H1 (cell line): ENCODE results near the gene MAML3. TPM values are rescaled to one million over a fixed set of nuclear protein-coding genes. Genes with fewer than 3 reads are reported as not detected.

ENCODE experiments used
- CTCF ChIA-PET: fragments of 300-600 bp; sonication (Branson Sonifier 250); formaldehyde crosslinking; loops from one replicate; lab custom pipeline; 2021; ENCODE audit not compliant: partially characterized antibody; lab: Charles Lee
- POLR2A ChIA-PET: fragments of 300-600 bp; sonication (Branson Sonifier 250); formaldehyde crosslinking; loops from one replicate; lab custom pipeline; 2021; ENCODE audit warnings: inconsistent platforms; ENCODE audit not compliant: partially characterized antibody; lab: Charles Lee
- DNase-seq, 2 experiments: peaks; one replicate each; pipeline versions ENCODE4 v3.0.0 to v3.0.0-alpha.2; 2010 to 2022; ENCODE audit warnings: low spot score in 2 of 2, low read depth in 1 of 2, mixed read lengths in 1 of 2
- FAIRE-seq: peaks from 2 replicates; lab custom pipeline; 2011; peaks lifted over from hg19 to GRCh38; lab: Jason Lieb, UNC
- H2AFZ ChIP-seq: 2 replicates; pipeline ENCODE4 v1.8.1; 2012; ENCODE audit warnings: low read length, inconsistent platforms
- H2AK5ac ChIP-seq: 2 replicates; pipeline ENCODE4 v1.6.1; 2013; ENCODE audit warnings: low read depth, low read length
- H2BK120ac ChIP-seq: replicated peaks from 2 replicates; pipeline ENCODE3; 2013; ENCODE audit warnings: low read depth, low read length, inconsistent platforms
- H2BK12ac ChIP-seq: 2 replicates; pipeline ENCODE4 v1.6.1; 2013; ENCODE audit warnings: low read depth, low read length
- H2BK15ac ChIP-seq: 2 replicates; pipeline ENCODE4 v1.6.1; 2013; ENCODE audit warnings: low read length
- H2BK20ac ChIP-seq: 2 replicates; pipeline ENCODE4 v1.6.1; 2013; ENCODE audit warnings: low read length
- H2BK5ac ChIP-seq: 2 replicates; pipeline ENCODE4 v1.6.1; 2013; ENCODE audit warnings: low read depth, low read length
- H3K14ac ChIP-seq: 2 replicates; pipeline ENCODE4 v1.6.1; 2013; ENCODE audit warnings: inconsistent platforms; ENCODE audit not compliant: insufficient read length
- H3K18ac ChIP-seq: 2 replicates; pipeline ENCODE4 v1.6.1; 2013; ENCODE audit warnings: low read length; ENCODE audit errors: extremely low read depth
- H3K23ac ChIP-seq: 2 replicates; pipeline ENCODE4 v1.6.1; 2013; ENCODE audit warnings: inconsistent platforms; ENCODE audit not compliant: insufficient read length
- H3K23me2 ChIP-seq: 2 replicates; pipeline ENCODE4 v1.6.1; 2013; ENCODE audit warnings: low read depth, low read length
- H3K27ac ChIP-seq: 2 replicates; pipeline ENCODE4 v1.6.1; 2011; ENCODE audit warnings: low read depth, low read length, inconsistent platforms
- H3K27me3 ChIP-seq, 4 experiments: replicated peaks in 1 of 4; 1 replicate in 1 of 4; 2 replicates in 3 of 4; pipeline versions ENCODE4 v1.6.1 to v1.8.1; 2011 to 2013; ENCODE audit warnings: low read length in 3 of 4, mild to moderate bottlenecking in 3 of 4, inconsistent platforms in 2 of 4, mixed read lengths in 2 of 4, moderate library complexity in 1 of 4; ENCODE audit not compliant: control insufficient read depth in 3 of 4, insufficient read depth in 3 of 4; ENCODE audit errors: extremely low read depth in 1 of 4
- H3K36me3 ChIP-seq, 4 experiments: 2 replicates each; pipeline versions ENCODE4 v1.6.1 to v1.8.1; 2011 to 2013; ENCODE audit warnings: mild to moderate bottlenecking in 4 of 4, low read length in 3 of 4, moderate library complexity in 2 of 4, control low read depth in 1 of 4, inconsistent platforms in 1 of 4; ENCODE audit not compliant: insufficient read depth in 4 of 4, control insufficient read depth in 2 of 4
- H3K4ac ChIP-seq: replicated peaks from 2 replicates; pipeline ENCODE3; 2013; ENCODE audit warnings: low read length, low read depth, mixed read lengths, inconsistent platforms; ENCODE audit not compliant: insufficient read length
- H3K4me1 ChIP-seq, 4 experiments: replicated peaks in 1 of 4; 1 replicate in 1 of 4; 2 replicates in 3 of 4; pipeline versions ENCODE4 v1.6.1 to v1.8.1; 2011 to 2013; ENCODE audit warnings: low read length in 3 of 4, inconsistent platforms in 2 of 4, mixed read lengths in 1 of 4; ENCODE audit not compliant: insufficient read depth in 4 of 4, control insufficient read depth in 3 of 4
- H3K4me2 ChIP-seq, 2 experiments: 2 replicates each; pipeline versions ENCODE4 v1.6.1 to v1.8.1; 2011 to 2013; ENCODE audit warnings: low read depth in 2 of 2, low read length in 2 of 2, control low read depth in 1 of 2, inconsistent platforms in 1 of 2, mild to moderate bottlenecking in 1 of 2; ENCODE audit not compliant: insufficient read depth in 1 of 2
- H3K4me3 ChIP-seq, 4 experiments: fragments of 200-600, 300-600 bp in 1 of 4; sonication (generic), shearing (Covaris generic), sonication (Bioruptor Twin) in 1 of 4; 2 replicates each; pipeline versions ENCODE4 v1.5.1 to v1.8.1; 2011 to 2016; ENCODE audit warnings: low read length in 4 of 4, low read depth in 3 of 4, control low read depth in 2 of 4, inconsistent platforms in 2 of 4, mild to moderate bottlenecking in 2 of 4, mixed read lengths in 1 of 4, moderate library complexity in 1 of 4; ENCODE audit not compliant: insufficient read depth in 2 of 4; ENCODE audit errors: extremely low read depth in 1 of 4
- H3K56ac ChIP-seq: replicated peaks from 2 replicates; pipeline ENCODE3; 2013; ENCODE audit warnings: low read depth, mild to moderate bottlenecking, mixed read lengths, low read length, inconsistent platforms; ENCODE audit not compliant: insufficient read length
- H3K79me1 ChIP-seq: 2 replicates; pipeline ENCODE4 v1.6.1; 2013; ENCODE audit warnings: low read depth, low read length, control low read depth
- H3K79me2 ChIP-seq, 2 experiments: 2 replicates each; pipeline versions ENCODE4 v1.6.1 to v1.8.1; 2012 to 2013; ENCODE audit warnings: low read length in 2 of 2, mild to moderate bottlenecking in 2 of 2, inconsistent platforms in 1 of 2; ENCODE audit not compliant: insufficient read depth in 2 of 2, control insufficient read depth in 1 of 2
- H3K9ac ChIP-seq, 4 experiments: replicated peaks in 1 of 4; 1 replicate in 1 of 4; 2 replicates in 3 of 4; pipeline versions ENCODE4 v1.6.1 to v1.8.1; 2011 to 2013; ENCODE audit warnings: low read depth in 3 of 4, low read length in 3 of 4, control low read depth in 2 of 4, mild to moderate bottlenecking in 2 of 4, moderate library complexity in 2 of 4, inconsistent platforms in 1 of 4; ENCODE audit errors: extremely low read depth in 1 of 4
- H3K9me3 ChIP-seq, 2 experiments: 2 replicates each; pipeline versions ENCODE4 v1.6.1 to v1.8.1; 2012 to 2013; ENCODE audit warnings: mild to moderate bottlenecking in 2 of 2, moderate library complexity in 2 of 2, control low read depth in 1 of 2, inconsistent platforms in 1 of 2, low read depth in 1 of 2, low read length in 1 of 2, mixed read lengths in 1 of 2; ENCODE audit not compliant: insufficient read depth in 2 of 2
- H4K20me1 ChIP-seq, 2 experiments: replicated peaks in 1 of 2; 2 replicates each; pipeline versions ENCODE3 to v1.8.1; 2011 to 2013; ENCODE audit warnings: inconsistent platforms in 2 of 2, low read length in 2 of 2, mild to moderate bottlenecking in 1 of 2; ENCODE audit not compliant: insufficient read depth in 2 of 2, control insufficient read depth in 1 of 2
- H4K5ac ChIP-seq: 2 replicates; pipeline ENCODE4 v1.6.1; 2013; ENCODE audit warnings: low read length, low read depth, mixed read lengths, inconsistent platforms; ENCODE audit not compliant: insufficient read length
- H4K8ac ChIP-seq: 2 replicates; pipeline ENCODE4 v1.8.0; 2013; ENCODE audit warnings: mild to moderate bottlenecking, moderate library complexity, low read length, inconsistent platforms; ENCODE audit not compliant: insufficient read depth; ENCODE audit errors: extremely low read depth
- H4K91ac ChIP-seq: replicated peaks from 2 replicates; pipeline ENCODE3; 2013; ENCODE audit warnings: low read length, mixed read lengths, inconsistent platforms; ENCODE audit not compliant: insufficient read length
- CBX8 ChIP-seq: fragments of 300-800, 300-1000 bp; sonication (generic); IDR thresholded peaks from 2 replicates; pipeline ENCODE4 v1.7.1; 2016; ENCODE audit warnings: low read depth, low read length, borderline replicate concordance
- CHD2 ChIP-seq: IDR thresholded peaks from 2 replicates; pipeline ENCODE4 v1.6.1; 2012; ENCODE audit warnings: low read length, improper control_type of control experiment
- EP300 ChIP-seq, 2 experiments: IDR thresholded peaks; 1 replicate in 1 of 2; 2 replicates in 1 of 2; pipeline ENCODE4 v1.6.1; 2011 to 2012; ENCODE audit warnings: low read depth in 2 of 2, low read length in 2 of 2, mild to moderate bottlenecking in 2 of 2, borderline replicate concordance in 1 of 2, inconsistent platforms in 1 of 2, moderate library complexity in 1 of 2
- FOSL1 ChIP-seq: IDR thresholded peaks from 2 replicates; pipeline ENCODE4 v1.6.1; 2011; ENCODE audit warnings: mild to moderate bottlenecking, low read depth, low read length, moderate library complexity; ENCODE audit not compliant: insufficient read depth
- HDAC2 ChIP-seq, 2 experiments: fragments of 300-600 bp in 1 of 2; sonication (generic) in 1 of 2; IDR thresholded peaks; 2 replicates each; pipeline ENCODE4 v1.6.1; 2011 to 2012; ENCODE audit warnings: low read depth in 2 of 2, low read length in 2 of 2, mild to moderate bottlenecking in 2 of 2, moderate library complexity in 2 of 2, borderline replicate concordance in 1 of 2, inconsistent platforms in 1 of 2
- HDAC6 ChIP-seq: IDR thresholded peaks from one replicate; pipeline ENCODE4 v1.7.1; 2012; ENCODE audit warnings: low read depth, mild to moderate bottlenecking, inconsistent platforms, low read length, moderate library complexity
- JUN ChIP-seq: IDR thresholded peaks from 2 replicates; pipeline ENCODE4 v1.6.1; 2011; ENCODE audit warnings: low read depth, mild to moderate bottlenecking, improper control_type of control experiment, low read length
- RFX5 ChIP-seq: IDR thresholded peaks from 2 replicates; pipeline ENCODE4 v1.6.1; 2011; ENCODE audit warnings: low read depth, low read length, improper control_type of control experiment, borderline replicate concordance
- YY1 ChIP-seq: IDR thresholded peaks from 2 replicates; pipeline ENCODE4 v1.6.1; 2011; ENCODE audit warnings: low read depth, mild to moderate bottlenecking, low read length
- WGBS, 2 experiments: shearing (Covaris generic) in 1 of 2; methylation state at CpG; one replicate each; pipeline versions ENCODE4 v1.1.6 to v1.1.7; 2013 to 2015; ENCODE audit warnings: low lambda C conversion rate in 2 of 2, mixed read lengths in 2 of 2, inconsistent platforms in 1 of 2, low coverage in 1 of 2, missing lambda C conversion rate in 1 of 2; ENCODE audit not compliant: insufficient replicate concordance in 2 of 2, insufficient coverage in 1 of 2, insufficient read length in 1 of 2; ENCODE audit errors: extremely low coverage in 1 of 2, missing lambda C conversion rate in 1 of 2; 5-methylcytosine and 5-hydroxymethylcytosine counted together
- polyA plus RNA-seq, 7 experiments: library from polyadenylated mRNA; depleted of rRNA in 3 of 7; stranded (reverse) in 5 of 7; unstranded in 2 of 7; fragments of >200 nt in 5 of 7; fragments of 200-250 nt in 2 of 7; gene quantifications; 1 replicate in 5 of 7; 2 replicates in 1 of 7; 4 replicates in 1 of 7; pipeline versions ENCODE4 v1.2.1 to v1.2.3, GENCODE V29; 2011 to 2013; ENCODE audit warnings: missing spikeins in 2 of 7, mixed read lengths in 2 of 7
- total RNA-seq: library from RNA; stranded (reverse); fragmentation: NEBNext Ultra II Directional; extraction: Animal tissue kit (Norgen Biotek cat#: 25700); gene quantifications from 2 replicates; pipeline ENCODE4 v1.2.1, GENCODE V29; 2021
- TF ChIP-seq, protein P1 (sequence below): IDR thresholded peaks from 2 replicates; pipeline ENCODE4 v1.6.1; 2012; ENCODE audit warnings: low read length, inconsistent platforms

The MAML3 gene
- total and polyA plus RNA-seq, 2 of the 8 experiments (the other 6 are each of a cell fraction or from before 2014, with no cell fraction given): 2.1 to 5.7 TPM

DNA sequence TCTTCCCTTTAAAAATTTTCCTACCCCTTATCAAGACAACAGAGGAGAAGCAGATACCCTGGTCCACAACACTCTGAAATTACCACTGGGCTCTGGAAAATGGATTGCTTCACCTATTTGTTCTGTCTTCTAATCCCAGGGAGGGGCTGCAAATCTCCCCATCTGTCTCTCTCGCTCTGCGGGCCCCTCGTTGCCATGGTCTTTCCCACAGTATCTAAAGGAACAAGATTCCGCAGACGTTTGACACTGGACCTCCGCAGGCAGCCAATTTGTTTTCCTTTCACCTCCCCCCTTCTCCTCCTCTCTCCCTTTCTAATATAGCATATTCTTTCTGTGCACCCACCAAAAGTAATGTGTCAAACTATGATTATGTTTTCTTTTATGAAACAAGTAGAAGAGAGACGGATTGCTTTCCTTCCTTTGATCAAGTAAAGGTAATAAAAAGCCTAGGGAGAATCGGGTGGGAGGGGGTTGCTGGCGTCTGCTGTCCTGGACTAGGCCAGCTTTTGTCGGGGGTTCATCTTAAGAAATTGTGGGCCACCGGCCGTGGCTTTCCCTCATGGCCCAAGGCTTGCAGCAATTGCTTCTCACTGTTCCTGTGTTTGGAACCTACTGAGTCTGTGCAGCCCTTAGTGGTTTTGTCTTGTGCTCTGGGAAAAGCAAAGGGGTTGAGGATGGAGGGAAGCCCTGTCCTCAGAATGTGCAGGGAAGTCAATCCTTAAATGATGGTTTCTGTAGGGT, 407.4 kb downstream of the MAML3 start:
- Histone ChIP-seq H3K79me2 (no peaks in the 10 kb centered on the region), H3K56ac (no peak overlapping the region), H4K8ac (no peak overlapping the region), H2BK5ac (no peak overlapping the region), H3K4me2 (no peak overlapping the region), H3K23ac (no peak overlapping the region), H2BK15ac (no peak overlapping the region), H4K91ac (no peak overlapping the region), H3K14ac (no peak overlapping the region), H3K4me1 (peaks cover 0 to 3% (median 1%) of the 10 kb centered on the region in 4 experiments; a peak in 2 of 7 replicates), H3K36me3 (no peaks in the 10 kb centered on the region), H2BK120ac (no peak overlapping the region), H4K5ac (no peak overlapping the region), H3K27me3 (no peaks in the 10 kb centered on the region), H4K20me1 (no peaks in the 10 kb centered on the region), H3K9ac (no peak overlapping the region), H3K23me2 (no peaks in the 10 kb centered on the region; the same call in 1 of the 2 replicates), H2BK20ac (no peak overlapping the region), H3K27ac (no peak overlapping the region), H2BK12ac (no peak overlapping the region; the same call in 1 of the 2 replicates), H3K4me3 (no peak overlapping the region), H2AFZ (no peak overlapping the region), H2AK5ac (no peak overlapping the region), H3K18ac (no peak overlapping the region), H3K9me3 (no peaks in the 10 kb centered on the region), H3K79me1 (no peaks in the 10 kb centered on the region), H3K4ac (no peak overlapping the region)
- 70% methylated on average over 12 of the region's 12 CpGs; no CpG with 5 or more reads in 1 of the 2 experiments for WGBS, 2 experiments
- FAIRE-seq (no peak), DNase-seq (peak in 1 of 2 experiments; percentile 43)
- ChIA-PET POLR2A (no interaction called here), CTCF (interaction anchor here (0.7 to 1.6 kb wide), 3 partner anchors 18 to 143 kb away, joined by 3 read pairs; no protein-coding TSS in a partner anchor)
- TF ChIP-seq YY1 (no peak), HDAC2 (IDR thresholded peaks at IDR 0.05; ENCODE audit: borderline replicate concordance in 1 of 2, low read depth in 2 of 2, low read length in 2 of 2) (no peak), CHD2 (no peak), HDAC6 (no peak), JUN (no peak), CBX8 (no peak), FOSL1 (no peak), RFX5 (no peak), EP300 (IDR thresholded peaks at IDR 0.05; ENCODE audit: borderline replicate concordance in 1 of 2, low read depth in 2 of 2, low read length in 2 of 2) (no peak)
- TF ChIP-seq, protein P1, sequence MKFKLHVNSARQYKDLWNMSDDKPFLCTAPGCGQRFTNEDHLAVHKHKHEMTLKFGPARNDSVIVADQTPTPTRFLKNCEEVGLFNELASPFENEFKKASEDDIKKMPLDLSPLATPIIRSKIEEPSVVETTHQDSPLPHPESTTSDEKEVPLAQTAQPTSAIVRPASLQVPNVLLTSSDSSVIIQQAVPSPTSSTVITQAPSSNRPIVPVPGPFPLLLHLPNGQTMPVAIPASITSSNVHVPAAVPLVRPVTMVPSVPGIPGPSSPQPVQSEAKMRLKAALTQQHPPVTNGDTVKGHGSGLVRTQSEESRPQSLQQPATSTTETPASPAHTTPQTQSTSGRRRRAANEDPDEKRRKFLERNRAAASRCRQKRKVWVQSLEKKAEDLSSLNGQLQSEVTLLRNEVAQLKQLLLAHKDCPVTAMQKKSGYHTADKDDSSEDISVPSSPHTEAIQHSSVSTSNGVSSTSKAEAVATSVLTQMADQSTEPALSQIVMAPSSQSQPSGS: no peak
